Upper lobe of left lung (tissue), 6 donors: ENCODE data around the gene CREG1. TPM values are rescaled to one million over a fixed set of nuclear protein-coding genes. Genes with fewer than 3 reads are reported as not detected.

Source experiments
- ATAC-seq, 2 donors: fragments of 200-7000 bp; cut with Tn5 transposase; one replicate each; pipeline ENCODE4 v1.9.1; 2022; ENCODE audit warnings: mild to moderate bottlenecking in 2 of 2, moderate library complexity in 2 of 2; ENCODE audit not compliant: low FRiP score in 2 of 2
- DNase-seq, 2 donors: peaks; one replicate each; pipeline ENCODE4 v3.0.0-alpha.2; 2019 to 2020
- H3K27ac ChIP-seq, 4 donors: fragments of 200-600 bp; sonication (generic); one replicate each; pipeline ENCODE4 v1.5.1; 2016 to 2019
- H3K27me3 ChIP-seq, 4 donors: fragments of 200-600 bp; sonication (generic); one replicate each; pipeline ENCODE4 v1.5.1; 2017 to 2019
- H3K36me3 ChIP-seq, 4 donors: fragments of 200-600 bp; sonication (generic); one replicate each; pipeline ENCODE4 v1.5.1; 2016 to 2019
- H3K4me1 ChIP-seq, 4 donors: fragments of 200-600 bp; sonication (generic); one replicate each; pipeline ENCODE4 v1.5.1; 2018 to 2019
- H3K4me3 ChIP-seq, 4 donors: fragments of 200-600 bp; sonication (generic); one replicate each; pipeline ENCODE4 v1.5.1; 2017 to 2019; ENCODE audit warnings: mild to moderate bottlenecking in 2 of 4, moderate library complexity in 1 of 4
- H3K9me3 ChIP-seq, 4 donors: fragments of 200-600 bp; sonication (generic); one replicate each; pipeline ENCODE4 v1.5.1; 2018 to 2019
- CTCF ChIP-seq, 6 experiments: fragments of 450-650 bp in 4 of 6; fragments of 200-600 bp in 2 of 6; sonication (generic) in 2 of 6; IDR thresholded peaks; one replicate each; pipeline ENCODE4 v1.5.1; 2016 to 2019; ENCODE audit warnings: antibody characterized with exemption in 6 of 6
- EP300 ChIP-seq, 4 donors: sonication (generic); formaldehyde crosslinking; IDR thresholded peaks; one replicate each; pipeline ENCODE4 v1.5.1; 2017; ENCODE audit warnings: antibody characterized with exemption in 4 of 4, control low read depth in 2 of 4
- POLR2A ChIP-seq, 4 donors: fragments of 450-650 bp; IDR thresholded peaks; one replicate each; pipeline ENCODE4 v1.5.1; 2016 to 2017; ENCODE audit warnings: antibody characterized with exemption in 4 of 4, mild to moderate bottlenecking in 2 of 4
- POLR2AphosphoS5 ChIP-seq, 2 donors: sonication (generic); formaldehyde crosslinking; IDR thresholded peaks; one replicate each; pipeline ENCODE4 v1.5.1; 2017; ENCODE audit warnings: antibody characterized with exemption in 2 of 2
- WGBS, 2 donors: methylation state at CpG; one replicate each; pipeline ENCODE4 v1.1.5; 2017 to 2018; 5-methylcytosine and 5-hydroxymethylcytosine counted together
- total RNA-seq, 6 donors: library from RNA; depleted of rRNA in 4 of 6; stranded (reverse); fragments of >200 nt in 4 of 6; gene quantifications; one replicate each; pipeline versions ENCODE4 v1.1.0 to v1.2.1, GENCODE V29; 2016 to 2021
- donor health status: DM: no; HTN: no; CAD: no; lungs with moderate emphysema.
- donor health status: DM: no; HTN: yes; CAD: no; lungs with severe emphysema.

Gene CREG1
- total RNA-seq, 6 donors from 2014 or later: 114 to 235 (median 141) TPM

- H3K4me1 ChIP-seq: no peaks in the 10 kb centered on the region
- TF ChIP-seq EP300 (IDR thresholded peaks at IDR 0.05): no peak
- no peak for TF ChIP-seq CTCF (IDR thresholded peaks at IDR 0.05)
- TF ChIP-seq POLR2AphosphoS5 (IDR thresholded peaks at IDR 0.05): no peak
- no peak for TF ChIP-seq POLR2A (IDR thresholded peaks at IDR 0.05)
- H3K36me3 ChIP-seq: no peaks in the 10 kb centered on the region
- no peaks in the 10 kb centered on the region for H3K9me3 ChIP-seq
- H3K4me3 ChIP-seq: no peak overlapping the region
- no peak for DNase-seq
- no peaks in the 10 kb centered on the region for H3K27me3 ChIP-seq
- 89 to 90% methylated on average over 3 of the region's 3 CpGs for WGBS, 2 donors
- H3K27ac ChIP-seq: no peak overlapping the region
- ATAC-seq: no peak
These were observed 45.8 kb downstream of the CREG1 start for GRCh38 chr1:167507719-167508118.

- Histone ChIP-seq H3K27me3 (no peaks in the 10 kb centered on the region), H3K4me1 (peaks cover 0 to 1% (median 0%) of the 10 kb centered on the region in 4 donors), H3K4me3 (no peak overlapping the region), H3K27ac (no peak overlapping the region), H3K36me3 (no peaks in the 10 kb centered on the region), H3K9me3 (no peaks in the 10 kb centered on the region)
- DNase-seq: no peak
- 79 to 87% methylated on average over 3 of the region's 3 CpGs for WGBS, 2 donors
- TF ChIP-seq POLR2A (IDR thresholded peaks at IDR 0.05) (no peak), CTCF (IDR thresholded peaks at IDR 0.05) (no peak), POLR2AphosphoS5 (IDR thresholded peaks at IDR 0.05) (no peak), EP300 (IDR thresholded peaks at IDR 0.05) (no peak)
- ATAC-seq: no peak
These were observed 49.1 kb downstream of the CREG1 start for GRCh38 chr1:167504467-167504827.

- ATAC-seq: peak in 1 of 2 donors; percentile 37
- H3K4me3 ChIP-seq: no peak overlapping the region
- H3K36me3 ChIP-seq: no peaks in the 10 kb centered on the region
- H3K27me3 ChIP-seq: no peaks in the 10 kb centered on the region
- H3K4me1 ChIP-seq: peaks cover 0 to 2% (median 0%) of the 10 kb centered on the region in 4 donors
- DNase-seq: no peak
- no peak overlapping the region for H3K27ac ChIP-seq
- WGBS, 2 donors: 72 to 78% methylated on average over 13 to 14 of the region's 14 CpGs
- H3K9me3 ChIP-seq: no peaks in the 10 kb centered on the region
- TF ChIP-seq EP300 (IDR thresholded peaks at IDR 0.05): no peak
- TF ChIP-seq POLR2A (IDR thresholded peaks at IDR 0.05): no peak
- no peak for TF ChIP-seq CTCF (IDR thresholded peaks at IDR 0.05)
- TF ChIP-seq POLR2AphosphoS5 (IDR thresholded peaks at IDR 0.05): no peak
These were observed 49.7 kb downstream of the CREG1 start for GRCh38 chr1:167503626-167504466.

GRCh38 chr1:167502719-167503462 is 50.7 kb downstream of the CREG1 start:
- no peaks in the 10 kb centered on the region for H3K9me3 ChIP-seq
- no peak for DNase-seq

More at GRCh38 chr1:167502719-167503462, 50.7 kb downstream of the CREG1 start:
- no peak for TF ChIP-seq EP300 (IDR thresholded peaks at IDR 0.05)
- TF ChIP-seq CTCF (IDR thresholded peaks at IDR 0.05): no peak
- no peak for TF ChIP-seq POLR2A (IDR thresholded peaks at IDR 0.05)
- no peak for TF ChIP-seq POLR2AphosphoS5 (IDR thresholded peaks at IDR 0.05)
- Histone ChIP-seq H3K4me1 (peaks cover 0 to 2% (median 0%) of the 10 kb centered on the region in 4 donors), H3K27me3 (no peaks in the 10 kb centered on the region), H3K4me3 (no peak overlapping the region), H3K27ac (no peak overlapping the region), H3K36me3 (no peaks in the 10 kb centered on the region)
- 46 to 48% methylated on average over 3 to 4 of the region's 4 CpGs for WGBS, 2 donors
- ATAC-seq: no peak
